ENCODE data around the gene CERS4.
"Not testable (repeated sequence)": the region's sequence is repeated elsewhere in the genome, so short reads cannot be mapped to it uniquely, and the experiment has no call there.

The CERS4 gene

DNA sequence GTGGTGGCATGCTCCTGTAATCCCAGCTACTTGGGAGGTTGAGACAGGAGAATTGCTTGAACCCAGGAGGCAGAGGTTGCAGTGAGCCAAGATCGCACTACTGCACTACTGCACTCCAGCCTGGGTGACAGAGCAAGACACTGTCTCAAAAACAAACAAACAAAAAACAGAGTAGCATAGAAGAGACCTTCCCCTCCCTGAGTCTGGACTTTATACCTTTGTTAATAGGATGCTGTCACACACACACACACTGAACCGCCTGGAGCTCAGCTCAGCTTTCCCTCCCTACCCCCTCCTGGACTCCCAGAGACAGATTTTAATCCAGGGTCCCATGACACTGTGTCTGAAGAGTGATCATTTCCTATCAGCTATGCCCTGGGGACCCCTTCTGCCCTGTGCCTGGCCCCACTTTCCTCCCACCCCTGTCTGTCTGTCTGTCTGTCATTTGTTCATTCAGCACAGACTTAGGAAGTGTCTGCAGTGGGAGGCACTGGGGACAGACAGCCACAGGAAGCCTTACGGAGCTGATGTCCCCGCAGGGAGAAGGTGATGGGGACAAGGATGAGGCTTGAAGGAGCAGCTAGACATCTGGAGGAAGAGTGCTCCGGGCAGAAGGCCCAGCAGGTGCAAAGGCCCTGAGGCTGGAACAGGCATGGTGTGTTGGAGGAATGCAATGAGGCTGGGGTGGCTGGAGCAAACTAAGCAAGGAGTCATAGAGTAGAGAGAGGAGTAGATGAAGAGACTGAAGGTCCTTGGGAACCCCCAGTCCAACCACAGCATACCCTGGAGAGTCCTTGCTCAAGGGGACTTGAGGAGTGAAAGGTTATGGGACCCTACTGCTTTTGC is 4.9 kb downstream of the CERS4 start:
- Histone ChIP-seq H3K36me3 (ENCODE audit: control insufficient read depth, insufficient read depth, low read length) (no peaks in the 10 kb centered on the region), H3K4me1 (ENCODE audit: control insufficient read depth, insufficient read depth, low read length) (no peaks in the 10 kb centered on the region), H3K9ac (ENCODE audit: low read length) (no peak overlapping the region)

DNA sequence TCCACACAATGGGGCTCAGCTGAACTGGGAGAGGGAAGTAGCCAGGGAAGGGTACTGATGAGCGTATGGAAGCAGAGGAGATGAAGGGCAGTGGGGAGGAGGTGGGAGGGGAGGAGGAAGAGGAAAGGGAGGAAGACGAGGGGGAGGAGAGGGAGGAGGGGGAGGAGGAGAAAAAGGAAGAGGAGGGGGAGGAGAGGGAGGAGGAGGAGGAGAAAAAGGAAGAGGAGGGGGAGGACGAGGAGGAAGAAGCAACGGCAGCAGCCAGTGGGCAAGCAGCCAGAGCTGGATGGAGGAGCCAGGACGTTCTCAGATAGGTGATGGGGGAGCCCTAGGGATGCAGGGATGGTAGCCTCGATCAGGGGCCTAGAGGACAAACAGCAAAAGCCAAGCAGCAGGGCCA is 5.6 kb downstream of the CERS4 start:
- H3K4me1 ChIP-seq (ENCODE audit: control insufficient read depth, insufficient read depth, low read length), result no peaks in the 10 kb centered on the region
- H3K36me3 ChIP-seq (ENCODE audit: control insufficient read depth, insufficient read depth, low read length), result no peaks in the 10 kb centered on the region
- peaks cover 7% of the 10 kb centered on the region for H3K27me3 ChIP-seq (ENCODE audit: control insufficient read depth, insufficient read depth, low read length)
- no peak overlapping the region for H3K4me3 ChIP-seq (ENCODE audit: low read length)
- no peaks in the 10 kb centered on the region for H3K9me3 ChIP-seq (ENCODE audit: control insufficient read depth, low read length)
- no peak overlapping the region for H3K9ac ChIP-seq (ENCODE audit: low read length)

More for the DNA sequence above, 4.9 kb downstream of the CERS4 start:
- H3K27me3 ChIP-seq (ENCODE audit: control insufficient read depth, insufficient read depth, low read length), result peaks cover 13% of the 10 kb centered on the region
- H3K9me3 ChIP-seq (ENCODE audit: control insufficient read depth, low read length), result no peaks in the 10 kb centered on the region
- no peak overlapping the region for H3K4me3 ChIP-seq (ENCODE audit: low read length)

DNA sequence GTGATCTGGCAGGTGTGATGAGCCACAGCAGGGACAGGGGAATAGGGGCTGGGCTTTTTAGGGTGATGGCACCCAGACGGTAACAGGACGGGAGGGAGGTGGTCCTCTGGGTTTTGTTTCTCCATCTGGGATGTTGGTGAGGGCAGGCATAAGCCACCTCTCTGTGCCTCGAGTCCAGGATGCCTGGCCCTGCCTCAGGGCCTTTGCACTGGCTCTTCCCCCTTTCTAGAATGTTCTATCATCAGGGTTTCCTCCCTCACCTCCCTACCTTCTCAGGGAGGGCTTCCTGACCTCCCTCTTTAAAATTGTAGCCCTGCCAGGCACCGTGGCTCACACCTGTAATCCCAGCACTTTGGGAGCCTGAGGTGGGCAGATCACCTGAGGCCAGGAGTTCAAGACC is 6.6 kb downstream of the CERS4 start:
- Histone ChIP-seq H3K9me3 (ENCODE audit: control insufficient read depth, low read length) (no peaks in the 10 kb centered on the region), H3K36me3 (ENCODE audit: control insufficient read depth, insufficient read depth, low read length) (no peaks in the 10 kb centered on the region), H3K9ac (ENCODE audit: low read length) (no peak overlapping the region), H3K4me3 (ENCODE audit: low read length) (no peak overlapping the region), H3K27me3 (ENCODE audit: control insufficient read depth, insufficient read depth, low read length) (no peaks in the 10 kb centered on the region), H3K4me1 (ENCODE audit: control insufficient read depth, insufficient read depth, low read length) (no peaks in the 10 kb centered on the region)

DNA sequence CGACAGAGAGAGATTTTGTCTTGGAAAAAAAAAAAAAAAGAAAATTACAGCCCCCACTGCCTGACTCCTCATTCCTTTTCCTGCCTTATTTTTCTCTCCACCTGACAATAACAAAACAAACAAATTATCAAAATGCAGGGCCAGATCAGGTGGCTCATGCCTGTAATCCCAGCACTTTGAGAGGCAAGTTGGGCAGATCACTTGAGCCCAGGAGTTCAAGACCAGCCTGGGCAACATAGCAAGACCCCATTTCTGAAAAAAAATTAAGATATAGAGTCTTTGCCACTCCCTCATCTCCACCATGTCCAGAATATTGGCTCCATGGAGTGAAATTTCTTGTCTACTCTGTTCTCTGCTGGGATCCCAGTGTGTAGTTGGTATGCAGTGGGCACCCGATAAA is 7.2 kb downstream of the CERS4 start:
- Histone ChIP-seq H3K9ac (ENCODE audit: low read length) (no peak overlapping the region), H3K9me3 (ENCODE audit: control insufficient read depth, low read length) (no peaks in the 10 kb centered on the region), H3K36me3 (ENCODE audit: control insufficient read depth, insufficient read depth, low read length) (no peaks in the 10 kb centered on the region), H3K4me1 (ENCODE audit: control insufficient read depth, insufficient read depth, low read length) (no peaks in the 10 kb centered on the region), H3K4me3 (ENCODE audit: low read length) (no peak overlapping the region), H3K27me3 (ENCODE audit: control insufficient read depth, insufficient read depth, low read length) (no peaks in the 10 kb centered on the region)

DNA sequence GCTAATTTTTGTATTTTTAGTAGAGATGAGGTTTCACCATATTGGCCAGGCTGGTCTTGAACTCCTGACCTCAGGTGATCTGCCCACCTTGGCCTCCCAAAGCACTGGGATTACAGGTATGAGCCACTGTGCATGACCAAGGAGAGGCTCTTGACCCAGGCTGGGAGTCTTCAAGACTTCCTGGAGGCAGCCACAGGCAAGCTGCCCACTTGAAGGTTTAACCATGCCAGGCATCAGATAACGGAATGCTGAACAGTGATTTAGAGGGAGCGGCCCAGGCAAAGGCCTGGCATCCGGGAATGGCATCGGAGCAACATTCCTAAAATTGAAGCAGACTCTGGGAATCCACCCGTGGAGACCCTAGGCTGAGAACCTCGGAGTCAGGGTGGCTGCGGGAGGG is 9.0 kb downstream of the CERS4 start:
- not testable (repeated sequence) for H3K9ac ChIP-seq (ENCODE audit: low read length); H3K36me3 ChIP-seq (ENCODE audit: control insufficient read depth, insufficient read depth, low read length); H3K9me3 ChIP-seq (ENCODE audit: control insufficient read depth, low read length); H3K4me1 ChIP-seq (ENCODE audit: control insufficient read depth, insufficient read depth, low read length); H3K4me3 ChIP-seq (ENCODE audit: low read length); H3K27me3 ChIP-seq (ENCODE audit: control insufficient read depth, insufficient read depth, low read length)

DNA sequence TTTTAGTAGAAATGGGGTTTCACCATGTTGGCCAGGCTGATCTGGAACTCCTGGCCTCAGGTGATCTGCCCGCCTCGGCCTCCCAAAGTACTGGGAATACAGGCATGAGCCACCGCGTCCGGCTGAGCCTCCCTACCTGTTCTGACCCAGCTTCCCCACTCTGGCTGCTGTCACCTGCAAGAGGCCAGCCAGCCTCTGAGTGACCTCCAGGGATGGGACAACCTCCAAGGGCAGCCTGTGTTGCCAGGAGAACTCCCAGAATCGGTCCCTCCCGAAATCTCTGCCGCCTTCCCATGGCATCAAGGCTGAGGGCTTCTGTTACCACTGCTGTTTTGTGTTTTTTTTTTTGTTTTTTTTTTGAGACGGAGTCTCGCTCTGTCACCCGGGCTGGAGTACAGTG is 11.3 kb downstream of the CERS4 start:
- Histone ChIP-seq H3K9ac (ENCODE audit: low read length) (no peak overlapping the region), H3K4me3 (ENCODE audit: low read length) (no peak overlapping the region), H3K9me3 (ENCODE audit: control insufficient read depth, low read length) (no peaks in the 10 kb centered on the region), H3K36me3 (ENCODE audit: control insufficient read depth, insufficient read depth, low read length) (no peaks in the 10 kb centered on the region), H3K4me1 (ENCODE audit: control insufficient read depth, insufficient read depth, low read length) (no peaks in the 10 kb centered on the region), H3K27me3 (ENCODE audit: control insufficient read depth, insufficient read depth, low read length) (no peaks in the 10 kb centered on the region)

DNA sequence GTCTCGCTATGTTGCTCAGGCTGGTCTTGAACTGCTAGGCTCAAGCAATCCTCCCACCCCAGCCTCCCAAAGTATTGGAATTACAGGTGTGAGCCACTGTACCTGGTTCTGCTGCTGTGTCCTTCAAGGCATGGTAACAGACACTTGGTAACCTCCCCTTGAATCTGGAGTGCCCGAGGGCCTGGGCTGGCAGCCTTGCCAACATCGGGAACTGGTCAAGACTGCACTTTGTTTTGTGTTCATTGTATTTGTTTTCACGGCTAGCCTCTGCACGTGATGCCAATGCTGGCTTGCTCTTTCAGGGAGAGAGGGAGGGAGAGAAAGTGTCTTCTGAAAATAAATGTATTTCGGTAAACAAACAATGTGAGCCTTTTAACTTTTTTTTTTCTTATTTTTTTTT is 12.0 kb downstream of the CERS4 start:
- Histone ChIP-seq H3K36me3 (ENCODE audit: control insufficient read depth, insufficient read depth, low read length) (no peaks in the 10 kb centered on the region), H3K9me3 (ENCODE audit: control insufficient read depth, low read length) (no peaks in the 10 kb centered on the region), H3K4me3 (ENCODE audit: low read length) (no peak overlapping the region), H3K9ac (ENCODE audit: low read length) (no peak overlapping the region), H3K4me1 (ENCODE audit: control insufficient read depth, insufficient read depth, low read length) (no peaks in the 10 kb centered on the region), H3K27me3 (ENCODE audit: control insufficient read depth, insufficient read depth, low read length) (no peaks in the 10 kb centered on the region)

DNA sequence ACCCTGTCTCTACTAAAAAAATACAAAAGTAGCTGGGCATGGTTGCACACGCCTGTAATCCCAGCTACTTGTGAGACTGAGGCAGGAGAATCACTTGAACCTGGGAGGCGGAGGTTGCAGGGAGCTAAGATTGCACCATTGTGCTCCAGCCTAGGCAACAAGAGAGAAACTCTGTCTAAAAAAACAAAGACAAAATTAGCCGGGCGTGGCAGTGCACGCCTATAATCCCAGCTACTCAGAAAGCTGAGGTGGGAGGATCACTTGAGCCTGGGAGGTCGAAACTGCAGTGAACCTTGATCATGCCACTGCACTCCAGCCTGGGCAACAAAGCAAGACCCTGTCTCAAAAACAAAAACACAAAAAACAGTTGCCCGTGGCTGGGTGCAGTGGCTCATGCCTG is 14.3 kb downstream of the CERS4 start:
- H3K4me3 ChIP-seq (ENCODE audit: low read length); H3K4me1 ChIP-seq (ENCODE audit: control insufficient read depth, insufficient read depth, low read length); H3K9ac ChIP-seq (ENCODE audit: low read length); H3K9me3 ChIP-seq (ENCODE audit: control insufficient read depth, low read length); H3K36me3 ChIP-seq (ENCODE audit: control insufficient read depth, insufficient read depth, low read length); H3K27me3 ChIP-seq (ENCODE audit: control insufficient read depth, insufficient read depth, low read length): not testable (repeated sequence)

DNA sequence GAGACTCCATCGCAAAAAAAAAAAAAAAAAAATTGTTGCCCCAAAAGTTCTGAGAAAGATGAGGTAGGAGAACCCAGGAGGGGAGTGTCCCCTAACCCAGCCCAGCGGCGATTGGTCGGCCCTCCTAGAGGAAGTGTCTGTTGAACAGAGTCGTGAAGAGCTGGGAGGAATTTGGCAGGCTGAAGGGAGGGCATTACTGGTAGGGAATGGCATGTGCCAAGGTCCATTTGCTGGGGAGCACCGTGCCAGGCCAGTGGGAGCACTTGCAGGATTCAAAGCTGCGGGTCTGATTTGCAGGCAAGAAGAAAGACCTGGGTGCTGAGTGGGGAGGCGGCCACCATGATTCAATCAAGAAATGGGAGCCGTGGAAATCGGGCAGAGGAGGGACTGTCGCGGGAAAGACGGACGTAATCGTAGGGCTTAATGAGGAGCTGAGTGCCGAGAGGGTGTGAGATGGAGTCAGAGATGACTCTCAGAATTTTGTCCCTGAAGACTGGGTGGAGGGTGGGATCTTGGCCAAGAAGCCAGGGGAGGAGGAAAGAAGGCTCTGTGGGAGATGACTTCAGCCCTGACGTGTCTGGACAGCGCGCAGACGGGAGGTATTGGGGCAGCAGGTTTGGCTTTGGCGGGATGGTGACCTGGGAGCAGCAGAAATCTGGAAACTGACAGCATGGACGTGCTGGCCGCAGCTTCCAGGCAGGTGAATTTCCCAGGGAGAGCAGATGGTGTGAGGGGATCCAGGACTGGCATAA is 15.4 kb downstream of the CERS4 start:
- Histone ChIP-seq H3K36me3 (ENCODE audit: control insufficient read depth, insufficient read depth, low read length) (no peaks in the 10 kb centered on the region), H3K4me3 (ENCODE audit: low read length) (no peak overlapping the region), H3K9ac (ENCODE audit: low read length) (no peak overlapping the region), H3K27me3 (ENCODE audit: control insufficient read depth, insufficient read depth, low read length) (no peaks in the 10 kb centered on the region), H3K9me3 (ENCODE audit: control insufficient read depth, low read length) (no peaks in the 10 kb centered on the region), H3K4me1 (ENCODE audit: control insufficient read depth, insufficient read depth, low read length) (no peaks in the 10 kb centered on the region)

DNA sequence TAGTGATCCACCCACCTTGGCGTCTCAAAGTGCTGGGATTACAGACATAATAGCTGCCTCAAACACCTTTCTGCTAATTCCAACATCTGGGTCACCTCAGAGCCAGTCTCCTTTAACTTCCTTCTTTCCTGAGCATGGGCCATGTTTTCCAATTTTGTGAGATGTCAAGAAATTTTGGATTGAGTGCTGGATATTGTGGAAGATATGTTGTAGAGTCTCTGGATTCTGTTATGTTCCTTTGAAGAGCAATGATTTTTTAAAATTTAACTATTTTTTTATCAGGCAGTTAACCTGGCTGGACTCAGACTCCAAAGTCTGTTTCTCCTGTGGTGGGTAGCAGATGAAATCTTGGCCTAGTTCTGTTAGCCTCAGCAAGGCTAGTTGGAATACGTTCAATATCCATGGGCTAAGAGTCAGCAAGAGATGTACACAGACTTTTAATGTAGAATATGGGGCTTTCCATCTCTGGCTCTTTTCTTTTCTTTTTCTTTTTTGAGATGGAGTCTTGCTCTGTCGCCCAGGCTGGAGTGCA is 22.0 kb downstream of the CERS4 start:
- no peak overlapping the region for H3K4me3 ChIP-seq (ENCODE audit: low read length)
- no peaks in the 10 kb centered on the region for H3K36me3 ChIP-seq (ENCODE audit: control insufficient read depth, insufficient read depth, low read length)
- H3K9ac ChIP-seq (ENCODE audit: low read length), result no peak overlapping the region
- H3K9me3 ChIP-seq (ENCODE audit: control insufficient read depth, low read length), result no peaks in the 10 kb centered on the region
- no peaks in the 10 kb centered on the region for H3K4me1 ChIP-seq (ENCODE audit: control insufficient read depth, insufficient read depth, low read length)
- H3K27me3 ChIP-seq (ENCODE audit: control insufficient read depth, insufficient read depth, low read length), result no peaks in the 10 kb centered on the region

DNA sequence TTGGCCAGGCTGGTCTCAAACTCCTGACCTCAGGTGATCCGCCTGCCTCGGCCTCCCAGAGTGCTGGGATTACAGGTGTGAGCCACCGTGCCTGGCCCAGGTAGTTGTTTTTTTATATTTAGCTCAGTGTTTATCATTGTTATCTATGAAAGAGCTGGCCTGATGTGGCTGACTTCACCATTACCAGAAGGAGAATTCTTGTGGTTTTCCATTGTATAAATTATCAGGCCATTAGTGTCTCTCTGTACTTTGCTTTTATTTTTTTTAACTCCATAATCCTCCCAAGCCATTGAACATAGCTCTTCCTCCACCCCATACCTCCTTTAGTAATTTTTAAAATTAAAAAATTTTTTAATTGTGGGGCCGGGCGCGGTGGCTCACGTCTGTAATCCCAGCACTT is 24.2 kb downstream of the CERS4 start:
- Histone ChIP-seq H3K9ac (ENCODE audit: low read length) (no peak overlapping the region), H3K9me3 (ENCODE audit: control insufficient read depth, low read length) (no peaks in the 10 kb centered on the region), H3K4me3 (ENCODE audit: low read length) (no peak overlapping the region), H3K27me3 (ENCODE audit: control insufficient read depth, insufficient read depth, low read length) (no peaks in the 10 kb centered on the region), H3K36me3 (ENCODE audit: control insufficient read depth, insufficient read depth, low read length) (no peaks in the 10 kb centered on the region), H3K4me1 (ENCODE audit: control insufficient read depth, insufficient read depth, low read length) (no peaks in the 10 kb centered on the region)

DNA sequence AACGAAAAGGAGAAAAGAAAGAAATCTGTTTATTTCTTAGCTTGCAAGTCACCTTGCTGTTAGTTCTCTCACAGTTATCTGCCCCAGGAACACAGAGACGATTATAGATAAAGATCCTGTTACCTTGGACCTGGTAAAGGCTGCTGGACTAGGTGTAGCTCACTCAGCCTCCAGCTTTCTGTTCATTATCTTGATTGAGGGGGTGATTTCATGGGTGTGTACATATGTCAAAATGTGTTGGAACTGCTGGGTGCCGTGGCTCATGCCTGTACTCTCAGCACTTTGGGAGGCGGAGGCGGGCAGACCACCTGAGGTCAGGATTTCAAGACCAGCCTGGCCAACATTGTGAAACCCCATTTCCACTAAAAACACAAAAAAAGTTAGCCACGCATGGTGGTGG is 27.9 kb downstream of the CERS4 start:
- Histone ChIP-seq H3K4me3 (ENCODE audit: low read length) (no peak overlapping the region), H3K27me3 (ENCODE audit: control insufficient read depth, insufficient read depth, low read length) (no peaks in the 10 kb centered on the region), H3K9me3 (ENCODE audit: control insufficient read depth, low read length) (no peaks in the 10 kb centered on the region), H3K4me1 (ENCODE audit: control insufficient read depth, insufficient read depth, low read length) (peaks cover 15% of the 10 kb centered on the region), H3K36me3 (ENCODE audit: control insufficient read depth, insufficient read depth, low read length) (no peaks in the 10 kb centered on the region), H3K9ac (ENCODE audit: low read length) (no peak overlapping the region)
